Right kidney (tissue), 9 donors: ENCODE results near the gene C2.
A peak's percentile ranks its signal among the peaks of the same experiment; 100 is the strongest.

Source experiments
- DNase-seq: peaks from one replicate; pipeline ENCODE4 v3.0.0-alpha.2; 2016
- long read RNA-seq, 8 donors: transcript quantifications; one replicate each; lab custom pipeline, GENCODE V29; 2026

Gene C2
- long read RNA-seq, donor 1, partial matches to known transcripts = 10 of 10 reads
- long read RNA-seq, donor 1, other reads (novel, unspliced or antisense) = 0 of 10 reads
- long read RNA-seq, donor 2, partial matches to known transcripts = 0 of 8 reads
- long read RNA-seq, donor 2, other reads (novel, unspliced or antisense) = 6 of 8 reads
- long read RNA-seq, donor 3 = 0 reads
- long read RNA-seq, donor 4, partial matches to known transcripts = 55 of 55 reads
- long read RNA-seq, donor 4, other reads (novel, unspliced or antisense) = 0 of 55 reads
- long read RNA-seq, donor 5 = 0 reads
- long read RNA-seq, donor 6, partial matches to known transcripts = 7 of 7 reads
- long read RNA-seq, donor 6, other reads (novel, unspliced or antisense) = 0 of 7 reads
- long read RNA-seq, donor 7, partial matches to known transcripts = 9 of 9 reads
- long read RNA-seq, donor 7, other reads (novel, unspliced or antisense) = 0 of 9 reads
- long read RNA-seq, donor 8, partial matches to known transcripts = 7 of 8 reads
- long read RNA-seq, donor 8, other reads (novel, unspliced or antisense) = 0 of 8 reads

DNA sequence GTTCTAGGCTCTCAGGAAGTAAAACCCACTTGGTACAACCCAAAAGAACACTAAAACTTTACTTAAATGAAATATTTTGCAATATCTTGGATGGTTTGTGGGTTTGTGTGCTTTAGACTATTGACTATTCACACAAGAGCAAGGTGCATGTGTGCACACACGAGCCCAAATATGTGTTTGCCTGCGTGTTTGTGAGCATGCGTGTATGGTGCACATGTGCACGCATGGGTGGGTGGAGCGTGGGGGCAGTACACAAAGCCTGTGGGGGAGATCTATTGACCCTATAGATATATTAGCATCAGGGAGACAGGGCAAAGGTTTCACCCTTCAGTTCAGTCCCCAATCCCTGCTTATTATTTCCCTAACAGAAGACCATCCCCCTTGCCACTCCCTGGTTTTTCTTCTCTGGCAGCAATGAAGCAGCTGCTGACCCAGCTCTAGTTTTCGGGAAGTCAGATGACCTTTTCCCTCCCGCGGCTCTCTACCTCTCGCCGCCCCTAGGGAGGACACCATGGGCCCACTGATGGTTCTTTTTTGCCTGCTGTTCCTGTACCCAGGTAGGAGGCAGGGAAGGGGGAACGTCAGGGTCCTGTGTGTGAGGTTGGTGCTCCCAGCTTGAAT, at the start of gene C2:
TSS of gene C2 (plus strand) at position 476 of the 621 bp plus-strand sequence. CDS start at position 512, 36 bp downstream.
- no peak for DNase-seq

DNA sequence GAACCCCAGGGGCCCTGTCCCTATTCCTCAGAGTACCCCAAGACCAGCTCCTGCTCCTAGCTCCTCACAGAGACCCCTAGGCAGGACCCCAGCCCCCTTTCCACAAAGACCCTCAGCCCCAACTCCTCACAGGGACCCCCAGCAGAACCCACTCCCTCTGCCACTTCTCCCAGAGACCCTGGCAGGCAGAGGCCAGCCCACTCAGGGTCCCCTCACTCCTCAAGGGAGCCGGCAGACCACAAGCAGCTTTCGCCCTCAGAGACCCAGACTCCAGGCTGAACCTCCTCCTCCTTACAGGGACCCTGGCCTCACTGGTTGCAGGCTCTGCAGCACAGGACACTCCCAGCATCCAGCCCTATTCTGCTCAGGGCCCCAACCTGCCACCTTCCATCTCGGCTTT, 49.3 kb upstream of the C2 start:
- DNase-seq = no peak

DNA sequence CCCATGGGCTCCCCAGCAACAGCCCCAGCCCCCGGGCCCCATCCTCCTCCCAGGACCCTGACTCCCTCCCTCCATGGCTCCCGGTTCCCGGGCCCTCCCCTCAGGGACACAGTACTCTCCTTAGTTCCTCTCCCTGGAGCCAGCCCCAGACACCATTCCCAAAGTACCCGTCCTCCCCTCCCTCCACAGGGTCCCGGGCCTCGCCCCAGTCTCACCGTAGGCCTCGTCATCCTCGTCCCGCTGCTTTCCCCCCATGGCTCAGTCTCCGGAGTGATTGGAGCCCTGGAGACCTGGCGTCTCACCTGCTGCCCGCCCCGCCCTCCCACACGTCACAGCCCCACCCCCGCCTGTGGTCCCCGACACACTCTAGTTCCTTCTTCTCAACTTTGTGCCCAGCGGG, 48.8 kb upstream of the C2 start, which contains the start of gene SLC44A4:
TSS of gene SLC44A4 (minus strand) at position 272 of the 400 bp plus-strand sequence. CDS start at position 255, 17 bp downstream.
- DNase-seq = no peak

DNA sequence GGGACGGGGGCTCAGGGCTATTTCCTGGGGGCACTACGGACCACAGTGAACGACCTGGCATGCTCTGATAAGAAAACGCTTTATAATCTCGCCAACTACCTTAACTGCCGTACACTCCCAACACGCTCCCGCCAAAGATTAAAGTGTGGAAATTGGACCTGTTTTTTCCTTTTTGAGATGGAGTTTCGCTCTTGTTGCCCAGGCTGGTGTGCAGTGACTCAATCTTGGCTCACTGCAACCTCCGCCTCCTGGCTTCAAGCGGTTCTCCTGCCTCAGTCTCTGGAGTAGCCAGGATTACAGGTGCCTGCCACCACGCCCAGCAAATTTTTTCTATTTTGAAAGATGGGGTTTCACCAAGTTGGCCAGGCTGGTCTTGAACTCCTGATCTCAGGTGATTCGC, 48.4 kb upstream of the C2 start:
- DNase-seq = no peak

GRCh38 chr6:31879901-31880300, 47.6 kb upstream of the C2 start:
- no peak for DNase-seq

GRCh38 chr6:31880616-31881015, 46.9 kb upstream of the C2 start:
- no peak for DNase-seq

- no peak for DNase-seq
These were observed 46.2 kb upstream of the C2 start for GRCh38 chr6:31881136-31881859.

DNA sequence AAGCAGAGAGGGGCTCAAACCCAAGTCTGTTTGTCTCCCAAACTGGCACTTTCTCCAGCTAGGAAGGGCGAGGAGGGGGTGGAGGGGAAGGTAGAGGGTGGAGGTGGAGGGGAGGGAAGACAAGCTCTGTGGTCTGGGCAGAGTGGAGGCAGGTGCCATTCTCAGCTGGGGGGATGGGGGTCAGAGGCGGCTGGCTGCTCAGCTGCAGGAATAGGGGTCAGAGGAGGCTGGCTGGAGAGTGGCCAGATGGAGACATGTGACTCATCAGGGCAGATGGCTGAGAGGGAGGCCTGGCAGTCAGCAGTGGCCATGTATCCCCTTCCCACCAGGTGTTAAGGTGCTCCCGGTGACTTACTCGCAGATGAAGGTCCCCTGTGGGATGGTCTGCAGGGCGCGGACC, 45.2 kb upstream of the C2 start:
- no peak for DNase-seq

- no peak for DNase-seq
These were observed 43.8 kb upstream of the C2 start for GRCh38 chr6:31883676-31884075.

GRCh38 chr6:31884528-31885035, 42.9 kb upstream of the C2 start:
- DNase-seq = no peak

DNA sequence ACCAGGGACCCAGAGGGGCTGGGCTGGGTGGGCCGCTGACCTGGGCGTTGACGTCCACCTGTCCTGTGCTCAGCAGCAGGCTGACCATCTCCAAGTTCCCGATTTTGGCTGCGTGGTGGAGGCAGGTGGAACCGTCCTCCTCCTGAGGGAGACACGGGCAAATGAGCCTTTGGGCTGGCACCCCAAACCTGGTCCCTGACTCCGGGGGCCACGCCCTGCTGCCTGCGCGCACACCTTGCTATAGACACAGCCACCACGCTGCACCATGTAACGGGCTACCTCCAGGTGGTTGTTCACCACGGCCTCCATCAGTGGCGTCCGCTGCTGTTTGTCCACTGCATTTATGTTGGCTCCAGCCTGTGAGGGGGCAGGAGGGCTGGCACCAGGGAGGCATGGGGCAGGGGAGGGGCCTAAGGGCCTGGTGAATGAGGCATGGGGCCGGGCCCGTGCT, 41.0 kb upstream of the C2 start:
- no peak for DNase-seq

DNA sequence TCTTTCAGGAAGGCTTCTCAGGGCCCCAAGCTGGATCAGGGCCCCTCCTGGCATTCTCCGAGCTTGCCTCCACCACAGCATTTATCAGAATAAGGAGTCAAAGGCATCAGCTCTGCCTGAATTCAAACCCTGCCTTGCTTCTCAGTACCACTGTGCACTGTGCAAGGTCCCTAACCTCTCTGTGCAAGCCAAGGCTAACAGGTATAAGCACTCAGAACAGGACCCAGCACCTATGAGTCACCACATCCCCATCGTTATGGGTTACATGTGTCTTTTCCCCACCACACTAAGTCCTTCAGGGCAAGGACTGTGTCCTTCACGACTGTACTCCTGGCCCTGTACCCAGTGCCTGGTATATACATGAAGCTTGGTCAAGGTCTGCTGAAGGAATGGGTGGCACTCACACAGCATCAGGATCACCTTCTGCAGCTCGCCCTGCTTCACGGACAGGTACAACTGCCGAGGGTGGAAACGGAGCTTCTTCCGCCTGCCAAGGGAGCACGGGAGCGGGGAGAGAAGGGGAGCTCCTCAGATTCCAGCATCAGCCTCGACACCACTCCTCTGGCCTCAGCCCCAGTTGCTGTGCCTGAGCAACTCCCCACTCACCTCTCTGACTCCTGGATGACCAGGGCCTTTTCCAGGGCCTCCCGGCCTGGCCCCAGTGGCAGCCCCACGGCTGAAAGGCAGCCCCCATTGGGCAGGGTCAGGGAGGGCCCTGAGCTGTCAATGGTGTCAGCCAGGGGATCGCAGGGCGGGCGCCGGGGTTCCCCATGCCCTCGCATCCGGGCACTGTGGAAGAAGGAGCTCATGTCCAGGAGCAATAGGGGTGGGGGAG, 40.1 kb upstream of the C2 start:
- no peak for DNase-seq

DNA sequence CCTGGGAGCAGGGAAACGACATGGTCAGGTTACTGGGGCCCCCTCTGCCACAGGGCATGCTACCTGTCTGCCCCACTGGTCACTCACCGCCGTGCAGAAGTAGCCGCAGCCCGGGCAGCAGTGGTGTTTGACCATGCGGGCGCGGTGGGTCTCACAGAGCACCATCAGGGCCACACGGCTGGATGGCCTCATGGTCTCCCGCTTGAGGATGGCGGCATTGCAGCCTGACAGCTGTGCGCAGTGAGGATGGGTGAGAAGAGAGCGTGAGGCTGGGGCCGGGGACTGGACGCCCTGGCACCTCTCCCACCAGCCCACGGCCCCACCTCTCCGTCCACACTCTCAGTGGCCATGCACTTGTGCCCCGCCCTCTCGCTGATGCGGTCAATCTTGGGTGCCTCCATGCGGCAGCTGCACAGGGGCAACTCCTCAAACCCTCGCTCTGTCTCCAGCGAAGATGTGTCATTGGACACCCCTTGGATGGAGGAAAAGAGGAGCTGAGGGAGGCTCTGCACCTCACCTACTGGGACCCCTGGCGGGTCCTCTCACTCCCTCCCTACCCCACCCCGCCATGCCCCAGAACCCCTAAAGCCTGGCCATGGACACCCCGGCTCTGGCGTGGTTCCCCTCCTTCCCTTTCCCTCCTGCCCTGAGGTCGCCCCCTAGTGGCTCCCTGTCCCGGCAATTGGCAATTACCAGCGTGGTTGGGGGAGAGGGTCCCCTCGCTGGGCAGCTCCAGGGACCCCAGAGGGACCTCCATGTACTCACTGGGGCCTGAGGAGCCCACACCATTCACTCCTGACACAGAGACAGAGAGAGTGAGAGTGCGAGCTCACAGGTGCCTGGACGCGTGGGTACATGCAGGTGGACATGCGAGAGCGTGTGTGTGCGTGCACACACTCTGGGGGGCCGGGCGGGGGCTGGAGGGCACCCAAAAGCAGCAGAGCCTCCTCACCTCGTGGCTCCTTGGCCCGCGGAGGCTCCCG, 39.0 kb upstream of the C2 start:
- DNase-seq = no peak

DNA sequence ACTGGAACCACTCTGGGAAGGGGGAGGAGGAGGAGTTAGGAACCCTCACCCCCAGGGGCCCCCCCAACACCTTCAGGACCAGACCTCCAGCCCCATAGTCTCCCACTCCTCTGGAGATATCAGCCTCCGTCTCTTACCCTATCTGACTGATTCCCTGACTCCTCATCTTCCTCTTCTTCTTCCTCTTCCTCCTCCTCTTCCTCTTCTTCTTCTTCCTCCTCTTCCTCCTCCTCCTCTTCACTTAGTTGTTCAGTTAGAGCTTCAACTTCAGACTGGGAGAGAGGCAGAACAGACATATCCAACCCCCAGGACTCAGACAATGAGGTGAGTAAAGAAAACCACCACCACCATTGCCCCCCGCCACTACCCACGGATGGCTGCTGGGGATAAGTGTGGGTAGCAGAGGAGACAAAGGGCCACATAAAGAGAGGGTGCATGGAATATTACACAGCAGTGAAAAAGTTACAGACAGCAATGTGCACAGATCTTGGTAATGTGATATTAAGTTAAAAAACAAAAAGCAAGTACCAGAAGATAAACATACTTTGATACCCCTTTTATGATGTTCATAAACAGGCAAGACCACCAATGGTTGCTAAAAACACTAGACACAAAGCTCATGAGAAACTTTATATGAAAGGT, 38.1 kb upstream of the C2 start:
- DNase-seq = no peak

GRCh38 chr6:31892821-31893220, 34.7 kb upstream of the C2 start:
- DNase-seq = no peak

- DNase-seq = no peak
These were observed 31.0 kb upstream of the C2 start for GRCh38 chr6:31896493-31896855.

DNA sequence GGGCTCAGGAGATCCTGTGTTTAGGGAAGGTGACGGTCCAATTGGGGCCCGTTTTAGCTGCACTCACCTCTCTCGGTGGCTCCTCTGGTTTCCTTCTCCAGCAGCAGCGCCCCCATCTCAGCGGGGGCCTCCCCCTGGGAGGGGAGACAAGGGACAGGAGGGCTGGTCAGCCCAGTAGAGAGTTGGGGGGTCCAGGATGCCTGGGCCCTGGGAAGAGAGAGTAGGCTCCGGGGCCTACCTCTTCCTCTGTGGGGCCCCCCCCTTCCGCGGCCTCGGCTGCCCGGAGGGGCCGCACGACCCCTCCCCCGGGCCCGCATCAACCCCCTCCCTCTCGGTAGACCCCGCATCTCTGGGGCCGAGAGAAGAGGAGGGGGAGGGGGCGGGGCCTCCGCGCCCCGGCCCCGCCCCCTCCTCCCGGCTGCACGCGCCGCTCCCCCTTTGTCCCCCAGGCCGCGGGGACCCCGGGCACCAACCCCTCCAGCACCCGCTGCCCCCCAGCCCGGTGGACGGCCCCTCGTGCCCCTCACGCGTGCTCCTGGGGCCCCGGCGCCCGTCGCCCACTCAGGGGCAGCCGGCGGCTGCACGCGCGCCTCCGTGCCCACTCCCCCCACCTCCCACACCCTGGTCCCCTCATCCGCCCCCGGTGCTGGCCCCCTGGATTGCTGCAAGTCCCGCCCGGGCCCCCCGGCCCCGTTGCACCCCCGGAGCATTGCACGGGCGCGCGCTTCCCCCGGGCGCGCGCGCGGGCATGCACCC, 30.5 kb upstream of the C2 start:
- no peak for DNase-seq

- DNase-seq = peak; percentile 81
These were observed 29.7 kb upstream of the C2 start, which contains the start of gene EHMT2 for GRCh38 chr6:31897612-31898382. TSS of gene EHMT2 (minus strand) at chr6:31897698. CDS start at chr6:31897677, 21 bp downstream.
